GM18858 (cell line): ENCODE results near the gene RBKS.

Experiments used
- ATAC-seq: cut with Tn5 transposase; IDR thresholded peaks from one replicate; pipeline ENCODE4 v1.9.1; 2021; ENCODE audit not compliant: unreplicated experiment

RBKS gene

GRCh38 chr2:27838502-27838901 lies 51.7 kb downstream of the RBKS start:
- no peak for ATAC-seq

- no peak for ATAC-seq
Observed at GRCh38 chr2:27833931-27834330, 56.3 kb downstream of the RBKS start.

GRCh38 chr2:27832396-27832795 lies 57.8 kb downstream of the RBKS start:
- ATAC-seq, result no peak

GRCh38 chr2:27831279-27832050 lies 58.7 kb downstream of the RBKS start:
- no peak for ATAC-seq

- no peak for ATAC-seq
Observed at GRCh38 chr2:27830656-27831055, 59.5 kb downstream of the RBKS start.

- ATAC-seq, result no peak
Observed at GRCh38 chr2:27829791-27830190, 60.4 kb downstream of the RBKS start.

- ATAC-seq, result no peak
Observed at GRCh38 chr2:27828305-27828704, 61.9 kb downstream of the RBKS start.

GRCh38 chr2:27824401-27824800 lies 65.8 kb downstream of the RBKS start:
- ATAC-seq, result no peak

- ATAC-seq, result no peak
Observed at GRCh38 chr2:27823569-27823968, 66.6 kb downstream of the RBKS start.

GRCh38 chr2:27823135-27823534 lies 67.1 kb downstream of the RBKS start:
- no peak for ATAC-seq

- ATAC-seq, result no peak
Observed at GRCh38 chr2:27822049-27822448, 68.1 kb downstream of the RBKS start.

- no peak for ATAC-seq
Observed at GRCh38 chr2:27815860-27816438, 74.2 kb downstream of the RBKS start.

GRCh38 chr2:27814758-27815157 lies 75.4 kb downstream of the RBKS start:
- no peak for ATAC-seq

GRCh38 chr2:27811768-27812167 lies 78.4 kb downstream of the RBKS start:
- no peak for ATAC-seq

- no peak for ATAC-seq
Observed at GRCh38 chr2:27810455-27810854, 79.7 kb downstream of the RBKS start.

GRCh38 chr2:27809761-27810241 lies 80.4 kb downstream of the RBKS start:
- no peak for ATAC-seq

- no peak for ATAC-seq
Observed at GRCh38 chr2:27808984-27809383, 81.2 kb downstream of the RBKS start.

- ATAC-seq, result no peak
Observed at GRCh38 chr2:27808418-27808817, 81.8 kb downstream of the RBKS start.

- no peak for ATAC-seq
Observed at GRCh38 chr2:27807476-27807875, 82.7 kb downstream of the RBKS start.

GRCh38 chr2:27806311-27807059 lies 83.7 kb downstream of the RBKS start:
- no peak for ATAC-seq

GRCh38 chr2:27805180-27805579 lies 85.0 kb downstream of the RBKS start:
- ATAC-seq, result no peak

- ATAC-seq, result no peak
Observed at GRCh38 chr2:27804146-27804545, 86.0 kb downstream of the RBKS start.
